Measurements from ENCODE around the gene LSMEM2. TPM values are rescaled to one million over a fixed set of nuclear protein-coding genes. Genes with fewer than 3 reads are reported as not detected.

The LSMEM2 gene
- polyA plus RNA-seq, 2 of the 4 experiments (the other 2 are of a cell fraction), result 0.09 TPM; not detected in 1

DNA sequence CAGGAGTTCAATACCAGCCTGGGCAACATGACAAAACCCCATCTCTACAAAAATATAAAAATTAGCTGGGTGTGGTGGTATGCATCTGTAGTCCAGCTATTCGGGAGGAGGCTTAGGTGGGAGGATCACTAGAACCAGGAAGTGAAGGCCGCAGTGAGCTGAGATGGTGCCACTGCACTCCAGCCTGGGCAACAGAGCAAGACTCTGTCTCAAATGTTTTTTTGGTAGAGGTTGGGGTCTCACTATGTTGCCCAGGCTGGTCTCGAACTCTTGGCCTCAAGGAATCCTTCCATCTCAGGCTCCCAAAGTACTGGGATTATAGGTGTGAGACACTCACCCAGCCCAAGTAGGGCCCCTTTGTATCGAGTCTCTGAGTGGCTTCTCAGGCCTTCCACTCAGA is 15.2 kb downstream of the LSMEM2 start:
- ChIA-PET CTCF (interaction anchor here (0.6 to 1.5 kb wide), 3 partner anchors 15 to 34 kb away, joined by 3 to 5 read pairs (median 3); no protein-coding TSS in a partner anchor), POLR2A (no interaction called here)
- Histone ChIP-seq H3K4me2 (no peak overlapping the region), H3K4me1 (peaks cover 21% of the 10 kb centered on the region; the same call in 2 of the 3 replicates), H3K4me3 (no peak overlapping the region), H3K27ac (no peak overlapping the region), H3K9me3 (no peaks in the 10 kb centered on the region)
- no peak for ATAC-seq
- 91% methylated on average over 4 of the region's 4 CpGs for WGBS (ENCODE audit: missing lambda C conversion rate)
- no peak for DNase-seq (ENCODE audit: low read depth in 1 of 2, low spot score in 1 of 2)
- no peak for FAIRE-seq
- TF ChIP-seq TFCP2L1 (CRISPR knock-in tag; IDR thresholded peaks at IDR 0.05), result no peak
- TF ChIP-seq HEYL (CRISPR knock-in tag; IDR thresholded peaks at IDR 0.05), result no peak
- TF ChIP-seq HOXB5 (CRISPR knock-in tag; IDR thresholded peaks at IDR 0.05), result no peak
- no peak for TF ChIP-seq CBX2 (IDR thresholded peaks at IDR 0.05; ENCODE audit: borderline replicate concordance, low read depth)
- no peak for TF ChIP-seq HOXB13 (CRISPR knock-in tag; IDR thresholded peaks at IDR 0.05; ENCODE audit: low read depth)
- TF ChIP-seq ZC3H11A (IDR thresholded peaks at IDR 0.05), result no peak
- TF ChIP-seq NFE2L2 (conservative IDR thresholded peaks at IDR 0.05; ENCODE audit: low read length), result no peak
- no peak for TF ChIP-seq TP53 (CRISPR knock-in tag; IDR thresholded peaks at IDR 0.05)
- TF ChIP-seq JUN (IDR thresholded peaks at IDR 0.05), result no peak
- TF ChIP-seq RNF2 (IDR thresholded peaks at IDR 0.05; ENCODE audit: borderline replicate concordance, low read depth), result no peak
- TF ChIP-seq, protein P1, sequence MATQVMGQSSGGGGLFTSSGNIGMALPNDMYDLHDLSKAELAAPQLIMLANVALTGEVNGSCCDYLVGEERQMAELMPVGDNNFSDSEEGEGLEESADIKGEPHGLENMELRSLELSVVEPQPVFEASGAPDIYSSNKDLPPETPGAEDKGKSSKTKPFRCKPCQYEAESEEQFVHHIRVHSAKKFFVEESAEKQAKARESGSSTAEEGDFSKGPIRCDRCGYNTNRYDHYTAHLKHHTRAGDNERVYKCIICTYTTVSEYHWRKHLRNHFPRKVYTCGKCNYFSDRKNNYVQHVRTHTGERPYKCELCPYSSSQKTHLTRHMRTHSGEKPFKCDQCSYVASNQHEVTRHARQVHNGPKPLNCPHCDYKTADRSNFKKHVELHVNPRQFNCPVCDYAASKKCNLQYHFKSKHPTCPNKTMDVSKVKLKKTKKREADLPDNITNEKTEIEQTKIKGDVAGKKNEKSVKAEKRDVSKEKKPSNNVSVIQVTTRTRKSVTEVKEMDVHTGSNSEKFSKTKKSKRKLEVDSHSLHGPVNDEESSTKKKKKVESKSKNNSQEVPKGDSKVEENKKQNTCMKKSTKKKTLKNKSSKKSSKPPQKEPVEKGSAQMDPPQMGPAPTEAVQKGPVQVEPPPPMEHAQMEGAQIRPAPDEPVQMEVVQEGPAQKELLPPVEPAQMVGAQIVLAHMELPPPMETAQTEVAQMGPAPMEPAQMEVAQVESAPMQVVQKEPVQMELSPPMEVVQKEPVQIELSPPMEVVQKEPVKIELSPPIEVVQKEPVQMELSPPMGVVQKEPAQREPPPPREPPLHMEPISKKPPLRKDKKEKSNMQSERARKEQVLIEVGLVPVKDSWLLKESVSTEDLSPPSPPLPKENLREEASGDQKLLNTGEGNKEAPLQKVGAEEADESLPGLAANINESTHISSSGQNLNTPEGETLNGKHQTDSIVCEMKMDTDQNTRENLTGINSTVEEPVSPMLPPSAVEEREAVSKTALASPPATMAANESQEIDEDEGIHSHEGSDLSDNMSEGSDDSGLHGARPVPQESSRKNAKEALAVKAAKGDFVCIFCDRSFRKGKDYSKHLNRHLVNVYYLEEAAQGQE (IDR thresholded peaks at IDR 0.05), result no peak
- no peak for TF ChIP-seq ZSCAN20 (CRISPR knock-in tag; IDR thresholded peaks at IDR 0.05)
- no peak for TF ChIP-seq NR3C1 (IDR thresholded peaks at IDR 0.05)
- no peak for TF ChIP-seq CBX8 (IDR thresholded peaks at IDR 0.05)
- no peak for TF ChIP-seq RAD21 (conservative IDR thresholded peaks at IDR 0.05 in 1 of 2, IDR thresholded peaks at IDR 0.05 in 1 of 2)

DNA sequence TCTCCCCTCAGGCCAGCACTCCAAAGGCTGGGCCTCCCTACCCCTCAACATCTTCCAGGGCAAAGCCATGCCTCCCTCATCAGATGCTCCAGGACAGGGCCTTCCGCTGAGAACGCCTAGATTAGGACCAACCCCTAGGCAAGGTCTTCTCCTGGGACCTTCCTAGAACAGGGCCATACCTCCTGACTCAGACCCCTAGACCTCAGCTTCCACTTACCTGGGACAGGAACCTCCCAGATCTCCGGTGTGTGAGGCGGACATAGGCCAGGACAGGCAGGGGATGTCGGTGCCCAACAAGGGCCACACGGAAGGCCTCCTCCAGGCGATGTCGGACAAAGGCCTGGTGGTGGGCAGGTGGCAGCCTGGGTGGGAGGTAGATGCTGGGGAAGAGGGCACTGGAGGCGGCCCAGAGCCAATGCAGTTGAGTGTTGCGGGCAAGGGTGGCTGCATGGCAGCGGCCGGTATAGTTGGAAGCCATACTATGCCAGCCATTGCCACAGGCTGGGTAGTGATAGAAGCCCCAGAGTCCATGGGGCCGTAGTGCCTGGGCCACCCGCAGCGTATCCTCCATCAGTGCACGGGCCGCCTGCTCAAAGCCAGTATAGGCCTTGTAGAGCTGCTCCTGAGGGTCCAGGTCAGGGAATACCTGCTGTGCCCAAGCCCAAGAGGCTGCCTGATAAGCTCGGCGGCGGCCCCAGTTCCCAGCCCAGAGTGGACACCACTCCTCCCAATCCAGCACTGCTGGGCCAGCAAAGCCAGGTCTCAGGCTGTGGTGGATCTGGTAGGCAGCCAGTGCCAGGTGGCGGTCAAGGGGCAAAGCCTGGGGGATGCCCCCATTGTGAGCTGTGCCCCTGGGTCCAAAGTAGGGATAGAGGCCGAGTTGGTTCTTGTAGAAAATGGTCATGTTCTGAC is 15.9 kb downstream of the LSMEM2 start:
- CTCF ChIA-PET, result interaction anchor here (0.6 to 1.5 kb wide), 5 partner anchors 15 to 48 kb away, joined by 3 to 5 read pairs (median 4); no protein-coding TSS in a partner anchor
- H3K4me2 ChIP-seq, result no peak overlapping the region
- DNase-seq (ENCODE audit: low read depth in 1 of 2, low spot score in 1 of 2), result no peak
- H3K4me1 ChIP-seq, result peaks cover 21% of the 10 kb centered on the region; the same call in 2 of the 3 replicates
- no peaks in the 10 kb centered on the region for H3K9me3 ChIP-seq
- 88% methylated on average over 13 of the region's 22 CpGs for WGBS (ENCODE audit: missing lambda C conversion rate)
- ATAC-seq, result no peak
- H3K4me3 ChIP-seq, result no peak overlapping the region
- no peak for TF ChIP-seq RFX5 (IDR thresholded peaks at IDR 0.05)
- no peak for FAIRE-seq
- H3K27ac ChIP-seq, result no peak overlapping the region
- POLR2A ChIA-PET, result no interaction called here

DNA sequence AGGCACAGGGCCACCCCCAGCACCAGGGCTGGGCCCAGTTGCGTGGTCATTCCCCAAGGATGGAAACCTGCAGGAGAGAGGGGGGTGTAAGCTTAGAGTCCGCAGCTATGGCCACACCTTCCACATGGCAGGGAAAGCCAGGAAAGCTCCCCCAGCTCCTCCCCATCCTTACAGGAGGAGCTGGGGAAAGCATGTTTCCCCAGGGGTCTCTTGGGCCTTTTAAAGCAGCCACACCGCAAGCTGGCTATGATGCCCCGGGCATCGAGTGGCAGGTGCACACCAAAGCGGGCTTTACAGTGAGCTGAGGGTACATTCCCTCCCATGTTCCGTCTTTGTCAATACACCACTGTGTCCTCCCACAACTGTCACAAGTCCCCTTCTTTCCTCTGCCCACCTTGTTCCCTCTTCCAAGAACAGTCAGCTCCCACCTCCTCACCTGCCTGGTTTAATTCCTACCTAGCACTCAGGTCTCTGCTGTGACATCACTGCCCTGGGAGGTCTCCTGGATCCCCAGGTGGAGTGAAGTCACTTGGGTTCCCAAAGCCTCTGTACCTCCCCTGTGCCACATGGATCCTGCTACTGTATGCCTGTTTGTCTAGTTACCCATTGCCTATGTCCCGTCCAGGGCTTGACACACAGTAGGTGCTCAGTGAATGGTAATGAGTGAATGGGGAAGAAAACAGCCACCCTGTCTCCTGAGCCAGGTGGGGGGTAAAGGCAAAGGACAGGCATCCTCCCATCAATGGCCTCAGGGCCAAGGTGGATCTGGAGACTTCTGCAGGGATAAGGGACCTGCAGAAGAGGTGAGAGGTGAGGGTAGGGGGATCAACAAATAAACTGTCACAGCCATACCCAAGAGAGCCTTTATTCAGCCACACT is 16.9 kb downstream of the LSMEM2 start:
- POLR2A ChIA-PET, result no interaction called here
- H3K9me3 ChIP-seq, result no peaks in the 10 kb centered on the region
- CTCF ChIA-PET, result interaction anchor here (1.1 to 1.5 kb wide), 3 partner anchors 21 to 49 kb away, joined by 3 to 5 read pairs (median 4); no protein-coding TSS in a partner anchor
- WGBS (ENCODE audit: missing lambda C conversion rate), result 84% methylated on average over 8 of the region's 8 CpGs
- no peak overlapping the region for H3K4me3 ChIP-seq
- TF ChIP-seq HOXB5 (CRISPR knock-in tag; IDR thresholded peaks at IDR 0.05), result no peak
- TF ChIP-seq HDAC2 (IDR thresholded peaks at IDR 0.05), result no peak
- TF ChIP-seq, protein P2, sequence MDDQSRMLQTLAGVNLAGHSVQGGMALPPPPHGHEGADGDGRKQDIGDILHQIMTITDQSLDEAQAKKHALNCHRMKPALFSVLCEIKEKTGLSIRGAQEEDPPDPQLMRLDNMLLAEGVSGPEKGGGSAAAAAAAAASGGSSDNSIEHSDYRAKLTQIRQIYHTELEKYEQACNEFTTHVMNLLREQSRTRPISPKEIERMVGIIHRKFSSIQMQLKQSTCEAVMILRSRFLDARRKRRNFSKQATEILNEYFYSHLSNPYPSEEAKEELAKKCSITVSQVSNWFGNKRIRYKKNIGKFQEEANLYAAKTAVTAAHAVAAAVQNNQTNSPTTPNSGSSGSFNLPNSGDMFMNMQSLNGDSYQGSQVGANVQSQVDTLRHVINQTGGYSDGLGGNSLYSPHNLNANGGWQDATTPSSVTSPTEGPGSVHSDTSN (IDR thresholded peaks at IDR 0.05), result no peak
- TF ChIP-seq CEBPB (IDR thresholded peaks at IDR 0.05), result no peak
- TF ChIP-seq MAFK (IDR thresholded peaks at IDR 0.05; ENCODE audit: partially characterized antibody), result no peak
- TF ChIP-seq ZSCAN20 (CRISPR knock-in tag; IDR thresholded peaks at IDR 0.05), result no peak
- TF ChIP-seq ESRRA (IDR thresholded peaks at IDR 0.05; ENCODE audit: borderline replicate concordance, low read length), result no peak
- no peak for TF ChIP-seq NPAS2 (CRISPR knock-in tag; IDR thresholded peaks at IDR 0.05; ENCODE audit: borderline replicate concordance)
- no peak overlapping the region for H3K4me2 ChIP-seq
- FAIRE-seq (no peak), ATAC-seq (no peak), DNase-seq (ENCODE audit: low read depth in 1 of 2, low spot score in 1 of 2) (no peak)
- H3K27ac ChIP-seq, result no peak overlapping the region
- H3K4me1 ChIP-seq, result peaks cover 26% of the 10 kb centered on the region; the same call in 2 of the 3 replicates

All from A549 (cell line).